HG03139 (cell line): ENCODE results near the gene SIK2.

ENCODE experiments used
- ATAC-seq: cut with Tn5 transposase; IDR thresholded peaks from one replicate; pipeline ENCODE4 v1.9.1; 2021; ENCODE audit not compliant: unreplicated experiment

Gene SIK2

GRCh38 chr11:111581341-111581740, 20.9 kb upstream of the SIK2 start:
- ATAC-seq: no peak

- no peak for ATAC-seq
These were observed 20.1 kb upstream of the SIK2 start for GRCh38 chr11:111582163-111582562.

- no peak for ATAC-seq
These were observed 19.4 kb upstream of the SIK2 start for GRCh38 chr11:111582881-111583280.

GRCh38 chr11:111585371-111585770, 16.9 kb upstream of the SIK2 start:
- ATAC-seq: no peak

GRCh38 chr11:111586388-111586831, 15.8 kb upstream of the SIK2 start:
- no peak for ATAC-seq

- ATAC-seq: no peak
These were observed 13.1 kb upstream of the SIK2 start for GRCh38 chr11:111589114-111589513.

- ATAC-seq: no peak
These were observed 12.3 kb upstream of the SIK2 start for GRCh38 chr11:111589886-111590499.

GRCh38 chr11:111591187-111591960, 10.9 kb upstream of the SIK2 start:
- no peak for ATAC-seq

GRCh38 chr11:111592491-111592890, 9.8 kb upstream of the SIK2 start:
- ATAC-seq: no peak

- ATAC-seq: no peak
These were observed 5.9 kb upstream of the SIK2 start for GRCh38 chr11:111596319-111596718.

GRCh38 chr11:111598148-111598547, 4.1 kb upstream of the SIK2 start:
- no peak for ATAC-seq

- no peak for ATAC-seq
These were observed 3.7 kb upstream of the SIK2 start for GRCh38 chr11:111598559-111598958.

GRCh38 chr11:111601636-111601978, 642 bp upstream of the SIK2 start:
- ATAC-seq: no peak

- ATAC-seq: no peak
These were observed 789 bp downstream of the SIK2 start for GRCh38 chr11:111602865-111603610.

- no peak for ATAC-seq
These were observed 1.4 kb downstream of the SIK2 start for GRCh38 chr11:111603611-111604130.

GRCh38 chr11:111604392-111605009, 2.3 kb downstream of the SIK2 start:
- ATAC-seq: no peak

- no peak for ATAC-seq
These were observed 3.4 kb downstream of the SIK2 start for GRCh38 chr11:111605681-111606080.

GRCh38 chr11:111606986-111607385, 4.7 kb downstream of the SIK2 start:
- no peak for ATAC-seq

GRCh38 chr11:111607751-111608150, 5.5 kb downstream of the SIK2 start:
- ATAC-seq: no peak

GRCh38 chr11:111612224-111612623, 10.0 kb downstream of the SIK2 start:
- ATAC-seq: no peak

GRCh38 chr11:111617286-111617685, 15.0 kb downstream of the SIK2 start:
- ATAC-seq: no peak
